ENCODE data around the gene SEMA7A.
"Not testable (repeated sequence)": the region's sequence is repeated elsewhere in the genome, so short reads cannot be mapped to it uniquely, and the experiment has no call there.

SEMA7A gene, protein sequence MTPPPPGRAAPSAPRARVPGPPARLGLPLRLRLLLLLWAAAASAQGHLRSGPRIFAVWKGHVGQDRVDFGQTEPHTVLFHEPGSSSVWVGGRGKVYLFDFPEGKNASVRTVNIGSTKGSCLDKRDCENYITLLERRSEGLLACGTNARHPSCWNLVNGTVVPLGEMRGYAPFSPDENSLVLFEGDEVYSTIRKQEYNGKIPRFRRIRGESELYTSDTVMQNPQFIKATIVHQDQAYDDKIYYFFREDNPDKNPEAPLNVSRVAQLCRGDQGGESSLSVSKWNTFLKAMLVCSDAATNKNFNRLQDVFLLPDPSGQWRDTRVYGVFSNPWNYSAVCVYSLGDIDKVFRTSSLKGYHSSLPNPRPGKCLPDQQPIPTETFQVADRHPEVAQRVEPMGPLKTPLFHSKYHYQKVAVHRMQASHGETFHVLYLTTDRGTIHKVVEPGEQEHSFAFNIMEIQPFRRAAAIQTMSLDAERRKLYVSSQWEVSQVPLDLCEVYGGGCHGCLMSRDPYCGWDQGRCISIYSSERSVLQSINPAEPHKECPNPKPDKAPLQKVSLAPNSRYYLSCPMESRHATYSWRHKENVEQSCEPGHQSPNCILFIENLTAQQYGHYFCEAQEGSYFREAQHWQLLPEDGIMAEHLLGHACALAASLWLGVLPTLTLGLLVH

DNA sequence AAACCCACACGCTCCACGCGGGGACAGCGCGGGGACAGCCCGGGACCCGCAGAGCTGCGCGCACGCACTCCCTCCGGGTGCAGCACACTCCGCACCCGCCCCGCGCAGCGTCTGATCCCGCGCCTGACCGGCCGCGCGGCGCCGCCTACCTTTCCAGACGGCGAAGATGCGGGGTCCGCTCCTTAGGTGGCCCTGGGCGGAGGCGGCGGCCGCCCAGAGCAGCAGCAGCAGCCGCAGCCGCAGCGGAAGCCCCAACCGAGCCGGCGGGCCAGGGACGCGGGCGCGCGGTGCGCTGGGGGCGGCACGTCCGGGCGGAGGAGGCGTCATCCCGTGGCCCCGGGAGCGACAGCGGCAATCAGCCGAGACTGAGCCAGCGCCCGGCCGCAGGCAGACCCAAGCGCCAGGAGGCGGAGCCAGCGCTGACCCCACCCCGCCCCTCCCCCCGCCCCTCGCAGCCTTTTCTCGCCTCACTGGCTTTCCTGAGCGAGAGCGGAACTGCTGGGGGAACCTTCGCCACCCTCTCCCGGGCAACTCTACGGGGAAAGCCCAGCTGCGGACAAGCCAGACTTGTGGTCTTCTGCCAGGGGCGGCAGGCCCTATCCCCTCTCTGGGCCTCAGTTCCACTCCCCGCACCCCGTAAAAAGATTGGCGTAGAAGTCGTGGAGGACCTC lies at the start of gene SEMA7A:
Gene SEMA7A, minus strand, starts transcription at position 367 of the 671 bp plus-strand sequence. Its CDS starts 40 bp downstream, at position 327.
- no CpG with 5 or more reads among the region's 75 CpGs for WGBS (ENCODE audit: insufficient coverage, insufficient read length)
- Histone ChIP-seq H3K4me3 (ENCODE audit: low read length) (peak within 1 kb of the TSS; percentile 86), H3K27ac (ENCODE audit: low read length) (no peak within 1 kb of the TSS), H3K9me3 (ENCODE audit: control insufficient read depth, insufficient read depth, low read length) (no peaks in the 10 kb centered on the region), H3K4me1 (ENCODE audit: control insufficient read depth, insufficient read depth, low read length) (0 out of 2 replicates have a peak, but pooled peaks cover 2% of the 10 kb centered on the region), H3K36me3 (ENCODE audit: control insufficient read depth, insufficient read depth, low read length) (no peaks in the 10 kb centered on the region; the same call in 1 of the 2 replicates), H3K27me3 (ENCODE audit: control insufficient read depth, insufficient read depth, low read length) (no peaks in the 10 kb centered on the region; the same call in 1 of the 2 replicates)
- DNase-seq (ENCODE audit: low read depth, low spot score): peak; percentile 48

DNA sequence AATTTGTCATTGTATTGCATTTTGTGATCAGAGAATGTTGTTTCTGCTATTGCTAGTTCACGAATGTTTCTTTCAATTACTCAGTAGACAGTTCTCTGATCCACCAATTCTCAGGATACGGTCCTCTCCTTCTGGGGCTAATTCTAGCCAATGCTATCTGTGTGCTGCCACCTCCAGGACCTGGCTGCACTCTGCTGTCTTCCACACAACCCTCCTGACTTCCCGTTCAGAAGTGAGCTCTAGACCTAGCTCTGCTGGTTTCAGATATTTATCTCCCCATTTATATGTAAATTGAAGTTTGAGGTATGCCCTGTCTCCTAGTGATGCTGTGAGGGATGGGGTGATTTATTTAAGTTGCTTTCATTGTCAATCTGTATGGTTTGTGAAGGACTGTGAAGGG lies 48.9 kb upstream of the SEMA7A start:
- no peak overlapping the region for H3K4me3 ChIP-seq (ENCODE audit: low read length)
- peak; percentile 33 for DNase-seq (ENCODE audit: low read depth, low spot score)
- no peaks in the 10 kb centered on the region for H3K4me1 ChIP-seq (ENCODE audit: control insufficient read depth, insufficient read depth, low read length)
- no peak overlapping the region for H3K27ac ChIP-seq (ENCODE audit: low read length)
- H3K36me3 ChIP-seq (ENCODE audit: control insufficient read depth, insufficient read depth, low read length): no peaks in the 10 kb centered on the region
- H3K9me3 ChIP-seq (ENCODE audit: control insufficient read depth, insufficient read depth, low read length): no peaks in the 10 kb centered on the region
- H3K27me3 ChIP-seq (ENCODE audit: control insufficient read depth, insufficient read depth, low read length): no peaks in the 10 kb centered on the region
- WGBS (ENCODE audit: insufficient coverage, insufficient read length): no CpG with 5 or more reads among the region's 3 CpGs

DNA sequence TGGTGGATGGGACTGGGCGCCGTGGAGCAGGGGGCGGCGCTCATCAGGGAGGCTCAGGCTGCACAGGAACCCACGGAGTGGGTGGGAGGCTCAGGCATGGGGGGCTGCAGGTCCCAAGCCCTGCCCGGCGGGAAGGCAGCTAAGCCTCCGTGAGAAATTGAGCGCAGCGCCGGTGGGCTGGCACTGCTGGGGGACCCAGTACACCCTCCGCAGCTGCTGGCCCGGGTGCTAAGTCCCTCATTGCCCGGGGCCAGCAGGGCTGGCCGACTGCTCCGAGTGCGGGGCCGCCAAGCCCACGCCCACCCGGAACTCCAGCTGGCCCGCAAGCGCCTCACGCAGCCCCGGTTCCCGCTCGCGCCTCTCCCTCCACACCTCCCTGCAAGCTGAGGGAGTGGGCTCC lies 46.6 kb upstream of the SEMA7A start:
- not testable (repeated sequence) for H3K4me1 ChIP-seq (ENCODE audit: control insufficient read depth, insufficient read depth, low read length); H3K9me3 ChIP-seq (ENCODE audit: control insufficient read depth, insufficient read depth, low read length); H3K27ac ChIP-seq (ENCODE audit: low read length); H3K4me3 ChIP-seq (ENCODE audit: low read length); H3K36me3 ChIP-seq (ENCODE audit: control insufficient read depth, insufficient read depth, low read length); H3K27me3 ChIP-seq (ENCODE audit: control insufficient read depth, insufficient read depth, low read length); DNase-seq (ENCODE audit: low read depth, low spot score)
- WGBS (ENCODE audit: insufficient coverage, insufficient read length): no CpG with 5 or more reads among the region's 27 CpGs

DNA sequence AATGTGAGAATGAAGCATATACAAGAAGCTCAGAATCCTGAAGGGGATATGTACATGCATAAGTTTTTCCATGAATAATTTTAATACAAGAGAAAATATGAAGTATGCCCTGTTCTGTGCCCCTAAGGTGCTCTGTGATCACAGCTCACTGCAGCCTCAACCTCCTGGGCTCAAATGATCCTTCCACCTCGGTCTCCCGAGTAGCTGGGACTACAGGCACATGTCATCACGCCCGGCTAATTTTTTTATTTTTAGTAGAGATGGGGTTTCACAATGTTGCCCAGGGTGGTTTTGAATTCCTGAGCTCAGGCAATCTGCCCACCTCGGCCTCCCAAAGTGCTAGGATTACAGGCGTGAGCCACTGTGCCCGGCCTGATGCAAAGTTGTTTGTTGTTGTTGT lies 37.9 kb upstream of the SEMA7A start:
- not testable (repeated sequence) for DNase-seq (ENCODE audit: low read depth, low spot score); H3K9me3 ChIP-seq (ENCODE audit: control insufficient read depth, insufficient read depth, low read length); H3K4me3 ChIP-seq (ENCODE audit: low read length); H3K4me1 ChIP-seq (ENCODE audit: control insufficient read depth, insufficient read depth, low read length); H3K27me3 ChIP-seq (ENCODE audit: control insufficient read depth, insufficient read depth, low read length); H3K36me3 ChIP-seq (ENCODE audit: control insufficient read depth, insufficient read depth, low read length); H3K27ac ChIP-seq (ENCODE audit: low read length)
- no CpG with 5 or more reads among the region's 7 CpGs for WGBS (ENCODE audit: insufficient coverage, insufficient read length)

DNA sequence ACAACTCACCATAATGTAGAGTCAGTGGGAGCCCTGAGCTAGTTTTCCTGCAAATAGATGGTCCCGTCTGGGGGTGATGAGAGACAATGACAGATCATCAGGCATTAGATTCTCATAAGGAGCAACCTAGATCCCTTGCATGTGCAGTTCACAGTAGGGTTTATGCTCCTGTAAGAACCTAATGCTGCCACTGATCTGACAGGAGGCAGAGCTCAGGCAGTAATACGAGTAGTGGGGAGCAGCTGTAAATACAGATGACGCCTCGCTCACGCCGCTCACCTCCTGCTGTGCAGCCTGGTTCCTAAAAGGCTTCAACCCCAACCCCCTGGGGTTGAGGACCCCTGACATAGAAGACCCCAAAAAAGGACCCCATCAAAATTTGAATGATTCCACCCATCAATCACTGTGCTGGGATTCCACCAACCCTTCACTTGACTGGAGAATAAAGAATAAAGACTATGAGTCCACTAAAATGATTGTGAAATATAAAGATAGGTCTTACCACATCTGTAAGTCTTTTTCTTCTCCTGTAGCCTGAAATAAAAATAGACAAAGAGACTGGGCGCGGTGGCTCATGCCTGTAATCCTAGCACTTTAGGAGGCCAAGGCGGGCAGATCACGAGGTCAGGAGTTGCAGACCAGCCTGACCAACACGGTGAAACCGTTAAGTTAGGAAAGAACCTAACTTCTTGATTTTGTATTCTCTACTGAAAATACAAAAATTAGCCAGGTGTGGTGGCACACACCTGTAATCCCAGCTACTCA lies 37.1 kb upstream of the SEMA7A start:
- WGBS (ENCODE audit: insufficient coverage, insufficient read length): no CpG with 5 or more reads among the region's 12 CpGs
- no peak for DNase-seq (ENCODE audit: low read depth, low spot score)

DNA sequence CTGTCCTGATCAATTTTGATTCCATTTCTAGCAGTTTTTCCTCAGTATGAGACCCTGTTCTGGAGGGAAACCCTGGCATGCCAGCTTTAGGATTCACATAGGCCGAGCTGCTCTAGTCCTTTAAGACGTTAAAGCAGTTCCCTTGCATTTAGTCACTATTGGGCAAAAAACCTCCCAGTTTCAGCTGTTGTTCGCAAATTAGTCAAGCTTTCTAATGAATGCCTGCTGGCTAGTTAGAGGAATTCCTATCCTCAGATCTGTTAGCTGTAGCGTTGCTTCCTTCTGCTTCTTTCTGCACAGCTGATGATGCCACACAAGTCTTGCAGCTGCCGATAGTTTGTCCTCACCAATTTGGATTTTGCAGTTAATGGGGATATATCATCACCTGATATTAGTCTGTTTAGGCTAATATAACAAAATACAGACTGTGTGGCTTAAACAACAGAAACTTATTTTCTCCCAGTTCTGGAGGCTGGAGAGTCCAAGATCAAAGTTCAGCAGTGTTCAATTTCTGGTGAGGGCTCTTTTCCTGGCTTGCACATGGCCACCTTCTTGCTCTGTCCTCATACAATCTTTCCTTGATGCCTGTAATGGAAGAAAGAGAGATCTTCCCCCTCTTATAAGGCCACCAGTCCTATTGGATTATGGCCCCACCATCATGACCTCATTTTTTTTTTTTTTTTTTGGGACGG lies 34.7 kb upstream of the SEMA7A start:
- WGBS (ENCODE audit: insufficient coverage, insufficient read length): no CpG with 5 or more reads among the region's 6 CpGs
- Histone ChIP-seq H3K4me3 (ENCODE audit: low read length) (no peak overlapping the region), H3K4me1 (ENCODE audit: control insufficient read depth, insufficient read depth, low read length) (no peaks in the 10 kb centered on the region), H3K9me3 (ENCODE audit: control insufficient read depth, insufficient read depth, low read length) (no peaks in the 10 kb centered on the region), H3K27ac (ENCODE audit: low read length) (no peak overlapping the region), H3K36me3 (ENCODE audit: control insufficient read depth, insufficient read depth, low read length) (no peaks in the 10 kb centered on the region; the same call in 1 of the 2 replicates), H3K27me3 (ENCODE audit: control insufficient read depth, insufficient read depth, low read length) (peaks cover under 1% of the 10 kb centered on the region; the same call in 1 of the 2 replicates)
- no peak for DNase-seq (ENCODE audit: low read depth, low spot score)

More for the DNA sequence above, 37.1 kb upstream of the SEMA7A start:
- H3K27me3 ChIP-seq (ENCODE audit: control insufficient read depth, insufficient read depth, low read length): peaks cover 1% of the 10 kb centered on the region; the same call in 1 of the 2 replicates
- H3K4me1 ChIP-seq (ENCODE audit: control insufficient read depth, insufficient read depth, low read length): no peaks in the 10 kb centered on the region; the same call in 1 of the 2 replicates
- peaks cover 3% of the 10 kb centered on the region for H3K36me3 ChIP-seq (ENCODE audit: control insufficient read depth, insufficient read depth, low read length)
- no peak overlapping the region for H3K27ac ChIP-seq (ENCODE audit: low read length)
- H3K9me3 ChIP-seq (ENCODE audit: control insufficient read depth, insufficient read depth, low read length): no peaks in the 10 kb centered on the region
- H3K4me3 ChIP-seq (ENCODE audit: low read length): no peak overlapping the region

DNA sequence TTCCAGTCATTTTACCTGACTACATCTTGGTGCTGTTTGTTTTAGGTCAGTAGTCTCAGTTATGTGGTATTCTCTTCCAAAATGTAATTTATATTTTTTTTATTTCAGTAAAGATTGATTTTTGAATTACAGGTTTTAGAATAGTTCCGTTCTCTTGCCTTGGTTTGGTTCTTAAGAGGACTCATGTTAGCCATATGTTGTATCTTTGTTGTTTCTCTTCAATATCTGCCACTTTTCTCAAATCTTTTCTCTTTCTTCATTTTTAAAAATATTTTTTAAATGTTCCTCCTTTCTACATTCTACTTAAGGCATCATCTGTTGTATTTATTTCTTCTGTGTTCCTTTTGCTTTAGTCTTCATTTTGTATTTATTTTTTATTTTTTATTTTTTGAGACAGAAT lies 32.8 kb upstream of the SEMA7A start:
- Histone ChIP-seq H3K4me3 (ENCODE audit: low read length) (no peak overlapping the region), H3K36me3 (ENCODE audit: control insufficient read depth, insufficient read depth, low read length) (no peaks in the 10 kb centered on the region), H3K27me3 (ENCODE audit: control insufficient read depth, insufficient read depth, low read length) (no peaks in the 10 kb centered on the region), H3K9me3 (ENCODE audit: control insufficient read depth, insufficient read depth, low read length) (no peaks in the 10 kb centered on the region), H3K4me1 (ENCODE audit: control insufficient read depth, insufficient read depth, low read length) (no peaks in the 10 kb centered on the region), H3K27ac (ENCODE audit: low read length) (no peak overlapping the region)
- WGBS (ENCODE audit: insufficient coverage, insufficient read length): no CpG with 5 or more reads among the region's 1 CpG
- DNase-seq (ENCODE audit: low read depth, low spot score): no peak

DNA sequence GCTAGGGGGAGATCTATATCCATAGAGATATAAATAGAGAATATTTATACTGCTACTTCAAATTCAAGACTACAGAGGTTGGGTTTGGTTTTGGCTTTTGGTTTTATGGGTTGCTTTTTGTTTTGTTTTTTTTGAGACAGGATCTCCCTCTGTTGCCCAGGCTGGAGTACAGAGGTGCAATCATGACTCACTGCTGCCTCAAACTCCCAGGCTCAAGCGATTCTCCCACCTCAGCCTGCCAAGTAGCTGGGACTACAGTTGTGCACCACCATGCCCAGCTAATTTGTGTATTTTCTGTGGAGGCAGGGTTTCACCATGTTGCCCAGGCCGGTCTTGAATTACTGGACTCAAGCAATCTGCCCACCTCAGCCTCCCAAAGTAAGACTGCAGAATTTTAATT lies 31.1 kb upstream of the SEMA7A start:
- no peak for DNase-seq (ENCODE audit: low read depth, low spot score)
- H3K4me1 ChIP-seq (ENCODE audit: control insufficient read depth, insufficient read depth, low read length): no peaks in the 10 kb centered on the region
- no peaks in the 10 kb centered on the region for H3K9me3 ChIP-seq (ENCODE audit: control insufficient read depth, insufficient read depth, low read length)
- H3K36me3 ChIP-seq (ENCODE audit: control insufficient read depth, insufficient read depth, low read length): no peaks in the 10 kb centered on the region
- H3K4me3 ChIP-seq (ENCODE audit: low read length): no peak overlapping the region
- H3K27me3 ChIP-seq (ENCODE audit: control insufficient read depth, insufficient read depth, low read length): no peaks in the 10 kb centered on the region
- WGBS (ENCODE audit: insufficient coverage, insufficient read length): no CpG with 5 or more reads among the region's 2 CpGs
- no peak overlapping the region for H3K27ac ChIP-seq (ENCODE audit: low read length)

DNA sequence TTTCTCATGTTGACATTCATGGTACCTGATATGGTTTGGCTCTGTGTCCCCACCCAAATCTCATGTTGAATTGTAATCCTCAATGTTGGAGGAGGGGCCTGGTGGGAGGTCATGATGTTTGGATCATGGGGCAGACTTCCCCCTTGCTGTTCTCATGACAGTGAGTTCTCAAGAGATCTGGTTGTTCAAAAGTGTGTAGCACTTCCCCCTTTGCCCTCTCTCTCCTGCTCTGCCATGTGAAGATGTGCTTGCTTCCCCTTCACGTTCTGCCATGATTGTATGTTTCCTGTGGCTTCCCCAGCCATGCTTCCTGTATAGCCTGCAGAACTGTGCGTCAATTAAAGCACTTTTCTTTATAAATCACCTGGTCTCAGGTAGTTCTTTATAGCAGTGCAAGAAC lies 30.5 kb upstream of the SEMA7A start:
- H3K27me3 ChIP-seq (ENCODE audit: control insufficient read depth, insufficient read depth, low read length): no peaks in the 10 kb centered on the region
- no peak overlapping the region for H3K27ac ChIP-seq (ENCODE audit: low read length)
- no peak overlapping the region for H3K4me3 ChIP-seq (ENCODE audit: low read length)
- no peaks in the 10 kb centered on the region for H3K9me3 ChIP-seq (ENCODE audit: control insufficient read depth, insufficient read depth, low read length)
- no CpG with 5 or more reads among the region's 2 CpGs for WGBS (ENCODE audit: insufficient coverage, insufficient read length)
- H3K36me3 ChIP-seq (ENCODE audit: control insufficient read depth, insufficient read depth, low read length): no peaks in the 10 kb centered on the region
- H3K4me1 ChIP-seq (ENCODE audit: control insufficient read depth, insufficient read depth, low read length): no peaks in the 10 kb centered on the region
- no peak for DNase-seq (ENCODE audit: low read depth, low spot score)
